H1 (cell line): ENCODE results near the gene LRRC15. TPM values are rescaled to one million over a fixed set of nuclear protein-coding genes. Genes with fewer than 3 reads are reported as not detected.

Experiments used
- CTCF ChIA-PET: fragments of 300-600 bp; sonication (Branson Sonifier 250); formaldehyde crosslinking; loops from one replicate; lab custom pipeline; 2021; ENCODE audit not compliant: partially characterized antibody; lab: Charles Lee
- POLR2A ChIA-PET: fragments of 300-600 bp; sonication (Branson Sonifier 250); formaldehyde crosslinking; loops from one replicate; lab custom pipeline; 2021; ENCODE audit warnings: inconsistent platforms; ENCODE audit not compliant: partially characterized antibody; lab: Charles Lee
- DNase-seq, 2 experiments: peaks; one replicate each; pipeline versions ENCODE4 v3.0.0 to v3.0.0-alpha.2; 2010 to 2022; ENCODE audit warnings: low spot score in 2 of 2, low read depth in 1 of 2, mixed read lengths in 1 of 2
- FAIRE-seq: peaks from 2 replicates; lab custom pipeline; 2011; peaks lifted over from hg19 to GRCh38; lab: Jason Lieb, UNC
- H2AFZ ChIP-seq: 2 replicates; pipeline ENCODE4 v1.8.1; 2012; ENCODE audit warnings: low read length, inconsistent platforms
- H2AK5ac ChIP-seq: 2 replicates; pipeline ENCODE4 v1.6.1; 2013; ENCODE audit warnings: low read depth, low read length
- H2BK120ac ChIP-seq: replicated peaks from 2 replicates; pipeline ENCODE3; 2013; ENCODE audit warnings: low read depth, low read length, inconsistent platforms
- H2BK12ac ChIP-seq: 2 replicates; pipeline ENCODE4 v1.6.1; 2013; ENCODE audit warnings: low read depth, low read length
- H2BK15ac ChIP-seq: 2 replicates; pipeline ENCODE4 v1.6.1; 2013; ENCODE audit warnings: low read length
- H2BK20ac ChIP-seq: 2 replicates; pipeline ENCODE4 v1.6.1; 2013; ENCODE audit warnings: low read length
- H2BK5ac ChIP-seq: 2 replicates; pipeline ENCODE4 v1.6.1; 2013; ENCODE audit warnings: low read depth, low read length
- H3K14ac ChIP-seq: 2 replicates; pipeline ENCODE4 v1.6.1; 2013; ENCODE audit warnings: inconsistent platforms; ENCODE audit not compliant: insufficient read length
- H3K18ac ChIP-seq: 2 replicates; pipeline ENCODE4 v1.6.1; 2013; ENCODE audit warnings: low read length; ENCODE audit errors: extremely low read depth
- H3K23ac ChIP-seq: 2 replicates; pipeline ENCODE4 v1.6.1; 2013; ENCODE audit warnings: inconsistent platforms; ENCODE audit not compliant: insufficient read length
- H3K23me2 ChIP-seq: 2 replicates; pipeline ENCODE4 v1.6.1; 2013; ENCODE audit warnings: low read depth, low read length
- H3K27ac ChIP-seq: 2 replicates; pipeline ENCODE4 v1.6.1; 2011; ENCODE audit warnings: low read depth, low read length, inconsistent platforms
- H3K27me3 ChIP-seq, 4 experiments: replicated peaks in 1 of 4; 1 replicate in 1 of 4; 2 replicates in 3 of 4; pipeline versions ENCODE4 v1.6.1 to v1.8.1; 2011 to 2013; ENCODE audit warnings: low read length in 3 of 4, mild to moderate bottlenecking in 3 of 4, inconsistent platforms in 2 of 4, mixed read lengths in 2 of 4, moderate library complexity in 1 of 4; ENCODE audit not compliant: control insufficient read depth in 3 of 4, insufficient read depth in 3 of 4; ENCODE audit errors: extremely low read depth in 1 of 4
- H3K36me3 ChIP-seq, 4 experiments: 2 replicates each; pipeline versions ENCODE4 v1.6.1 to v1.8.1; 2011 to 2013; ENCODE audit warnings: mild to moderate bottlenecking in 4 of 4, low read length in 3 of 4, moderate library complexity in 2 of 4, control low read depth in 1 of 4, inconsistent platforms in 1 of 4; ENCODE audit not compliant: insufficient read depth in 4 of 4, control insufficient read depth in 2 of 4
- H3K4ac ChIP-seq: replicated peaks from 2 replicates; pipeline ENCODE3; 2013; ENCODE audit warnings: low read length, low read depth, mixed read lengths, inconsistent platforms; ENCODE audit not compliant: insufficient read length
- H3K4me1 ChIP-seq, 4 experiments: replicated peaks in 1 of 4; 1 replicate in 1 of 4; 2 replicates in 3 of 4; pipeline versions ENCODE4 v1.6.1 to v1.8.1; 2011 to 2013; ENCODE audit warnings: low read length in 3 of 4, inconsistent platforms in 2 of 4, mixed read lengths in 1 of 4; ENCODE audit not compliant: insufficient read depth in 4 of 4, control insufficient read depth in 3 of 4
- H3K4me2 ChIP-seq, 2 experiments: 2 replicates each; pipeline versions ENCODE4 v1.6.1 to v1.8.1; 2011 to 2013; ENCODE audit warnings: low read depth in 2 of 2, low read length in 2 of 2, control low read depth in 1 of 2, inconsistent platforms in 1 of 2, mild to moderate bottlenecking in 1 of 2; ENCODE audit not compliant: insufficient read depth in 1 of 2
- H3K4me3 ChIP-seq, 4 experiments: fragments of 200-600, 300-600 bp in 1 of 4; sonication (generic), shearing (Covaris generic), sonication (Bioruptor Twin) in 1 of 4; 2 replicates each; pipeline versions ENCODE4 v1.5.1 to v1.8.1; 2011 to 2016; ENCODE audit warnings: low read length in 4 of 4, low read depth in 3 of 4, control low read depth in 2 of 4, inconsistent platforms in 2 of 4, mild to moderate bottlenecking in 2 of 4, mixed read lengths in 1 of 4, moderate library complexity in 1 of 4; ENCODE audit not compliant: insufficient read depth in 2 of 4; ENCODE audit errors: extremely low read depth in 1 of 4
- H3K56ac ChIP-seq: replicated peaks from 2 replicates; pipeline ENCODE3; 2013; ENCODE audit warnings: low read depth, mild to moderate bottlenecking, mixed read lengths, low read length, inconsistent platforms; ENCODE audit not compliant: insufficient read length
- H3K79me1 ChIP-seq: 2 replicates; pipeline ENCODE4 v1.6.1; 2013; ENCODE audit warnings: low read depth, low read length, control low read depth
- H3K79me2 ChIP-seq, 2 experiments: 2 replicates each; pipeline versions ENCODE4 v1.6.1 to v1.8.1; 2012 to 2013; ENCODE audit warnings: low read length in 2 of 2, mild to moderate bottlenecking in 2 of 2, inconsistent platforms in 1 of 2; ENCODE audit not compliant: insufficient read depth in 2 of 2, control insufficient read depth in 1 of 2
- H3K9ac ChIP-seq, 4 experiments: replicated peaks in 1 of 4; 1 replicate in 1 of 4; 2 replicates in 3 of 4; pipeline versions ENCODE4 v1.6.1 to v1.8.1; 2011 to 2013; ENCODE audit warnings: low read depth in 3 of 4, low read length in 3 of 4, control low read depth in 2 of 4, mild to moderate bottlenecking in 2 of 4, moderate library complexity in 2 of 4, inconsistent platforms in 1 of 4; ENCODE audit errors: extremely low read depth in 1 of 4
- H3K9me3 ChIP-seq, 2 experiments: 2 replicates each; pipeline versions ENCODE4 v1.6.1 to v1.8.1; 2012 to 2013; ENCODE audit warnings: mild to moderate bottlenecking in 2 of 2, moderate library complexity in 2 of 2, control low read depth in 1 of 2, inconsistent platforms in 1 of 2, low read depth in 1 of 2, low read length in 1 of 2, mixed read lengths in 1 of 2; ENCODE audit not compliant: insufficient read depth in 2 of 2
- H4K20me1 ChIP-seq, 2 experiments: replicated peaks in 1 of 2; 2 replicates each; pipeline versions ENCODE3 to v1.8.1; 2011 to 2013; ENCODE audit warnings: inconsistent platforms in 2 of 2, low read length in 2 of 2, mild to moderate bottlenecking in 1 of 2; ENCODE audit not compliant: insufficient read depth in 2 of 2, control insufficient read depth in 1 of 2
- H4K5ac ChIP-seq: 2 replicates; pipeline ENCODE4 v1.6.1; 2013; ENCODE audit warnings: low read length, low read depth, mixed read lengths, inconsistent platforms; ENCODE audit not compliant: insufficient read length
- H4K8ac ChIP-seq: 2 replicates; pipeline ENCODE4 v1.8.0; 2013; ENCODE audit warnings: mild to moderate bottlenecking, moderate library complexity, low read length, inconsistent platforms; ENCODE audit not compliant: insufficient read depth; ENCODE audit errors: extremely low read depth
- H4K91ac ChIP-seq: replicated peaks from 2 replicates; pipeline ENCODE3; 2013; ENCODE audit warnings: low read length, mixed read lengths, inconsistent platforms; ENCODE audit not compliant: insufficient read length
- ATF3 ChIP-seq: IDR thresholded peaks from 2 replicates; pipeline ENCODE4 v1.6.1; 2011; ENCODE audit warnings: low read depth, mild to moderate bottlenecking, low read length; ENCODE audit not compliant: insufficient read depth
- BRCA1 ChIP-seq: IDR thresholded peaks from 2 replicates; pipeline ENCODE4 v1.6.1; 2012; ENCODE audit warnings: low read depth, low read length, improper control_type of control experiment
- CHD1 ChIP-seq: IDR thresholded peaks from 2 replicates; pipeline ENCODE4 v1.6.1; 2012; ENCODE audit warnings: low read depth, low read length, improper control_type of control experiment
- CTBP2 ChIP-seq: IDR thresholded peaks from 2 replicates; pipeline ENCODE4 v1.7.0; 2011; ENCODE audit warnings: borderline replicate concordance, mild to moderate bottlenecking, moderate library complexity, mixed read lengths, low read length; ENCODE audit not compliant: insufficient read depth, insufficient read length
- HDAC6 ChIP-seq: IDR thresholded peaks from one replicate; pipeline ENCODE4 v1.7.1; 2012; ENCODE audit warnings: low read depth, mild to moderate bottlenecking, inconsistent platforms, low read length, moderate library complexity
- KDM5A ChIP-seq: fragments of 200-600 bp; IDR thresholded peaks from 2 replicates; pipeline ENCODE4 v1.7.1; 2012; ENCODE audit warnings: mild to moderate bottlenecking, low read length, inconsistent platforms, mixed read lengths
- MAFK ChIP-seq: IDR thresholded peaks from 2 replicates; pipeline ENCODE4 v1.6.1; 2012; ENCODE audit warnings: low read depth, mild to moderate bottlenecking, improper control_type of control experiment, low read length
- MAX ChIP-seq: IDR thresholded peaks from 2 replicates; pipeline ENCODE4 v1.6.1; 2012; ENCODE audit warnings: inconsistent platforms
- NRF1 ChIP-seq: IDR thresholded peaks from 2 replicates; pipeline ENCODE4 v1.6.1; 2011; ENCODE audit warnings: mild to moderate bottlenecking, low read depth, low read length, improper control_type of control experiment
- RFX5 ChIP-seq: IDR thresholded peaks from 2 replicates; pipeline ENCODE4 v1.6.1; 2011; ENCODE audit warnings: low read depth, low read length, improper control_type of control experiment, borderline replicate concordance
- RXRA ChIP-seq: IDR thresholded peaks from 2 replicates; pipeline ENCODE4 v1.6.1; 2011; ENCODE audit warnings: low read depth, mild to moderate bottlenecking, low read length, moderate library complexity; ENCODE audit not compliant: insufficient read depth
- SP2 ChIP-seq: IDR thresholded peaks from 2 replicates; pipeline ENCODE4 v1.6.1; 2012; ENCODE audit warnings: mild to moderate bottlenecking, low read length, inconsistent platforms
- TBP ChIP-seq: IDR thresholded peaks from 2 replicates; pipeline ENCODE4 v1.6.1; 2011; ENCODE audit warnings: low read depth, low read length, improper control_type of control experiment
- YY1 ChIP-seq: IDR thresholded peaks from 2 replicates; pipeline ENCODE4 v1.6.1; 2011; ENCODE audit warnings: low read depth, mild to moderate bottlenecking, low read length
- WGBS, 2 experiments: shearing (Covaris generic) in 1 of 2; methylation state at CpG; one replicate each; pipeline versions ENCODE4 v1.1.6 to v1.1.7; 2013 to 2015; ENCODE audit warnings: low lambda C conversion rate in 2 of 2, mixed read lengths in 2 of 2, inconsistent platforms in 1 of 2, low coverage in 1 of 2, missing lambda C conversion rate in 1 of 2; ENCODE audit not compliant: insufficient replicate concordance in 2 of 2, insufficient coverage in 1 of 2, insufficient read length in 1 of 2; ENCODE audit errors: extremely low coverage in 1 of 2, missing lambda C conversion rate in 1 of 2; 5-methylcytosine and 5-hydroxymethylcytosine counted together
- polyA plus RNA-seq, 7 experiments: library from polyadenylated mRNA; depleted of rRNA in 3 of 7; stranded (reverse) in 5 of 7; unstranded in 2 of 7; fragments of >200 nt in 5 of 7; fragments of 200-250 nt in 2 of 7; gene quantifications; 1 replicate in 5 of 7; 2 replicates in 1 of 7; 4 replicates in 1 of 7; pipeline versions ENCODE4 v1.2.1 to v1.2.3, GENCODE V29; 2011 to 2013; ENCODE audit warnings: missing spikeins in 2 of 7, mixed read lengths in 2 of 7
- total RNA-seq: library from RNA; stranded (reverse); fragmentation: NEBNext Ultra II Directional; extraction: Animal tissue kit (Norgen Biotek cat#: 25700); gene quantifications from 2 replicates; pipeline ENCODE4 v1.2.1, GENCODE V29; 2021

LRRC15 gene
- total and polyA plus RNA-seq, 2 of the 8 experiments (the other 6 are each of a cell fraction or from before 2014, with no cell fraction given) = 0.15 to 0.37 TPM

GRCh38 chr3:194387276-194387675 lies 17.7 kb upstream of the LRRC15 start:
- H3K4me3 ChIP-seq = no peak overlapping the region
- no peak overlapping the region for H3K4me2 ChIP-seq
- no peak overlapping the region for H2BK120ac ChIP-seq
- no peak overlapping the region for H3K9ac ChIP-seq
- H2BK12ac ChIP-seq = no peak overlapping the region
- H3K23ac ChIP-seq = no peak overlapping the region
- no peak overlapping the region for H4K5ac ChIP-seq
- no peaks in the 10 kb centered on the region for H3K23me2 ChIP-seq
- FAIRE-seq (no peak), DNase-seq (peak in 1 of 2 experiments; percentile 33)
- H3K36me3 ChIP-seq = no peaks in the 10 kb centered on the region
- ChIA-PET POLR2A (no interaction called here), CTCF (interaction anchor here (1.1 to 4.5 kb wide), 6 partner anchors 8 to 43 kb away, joined by 3 to 21 read pairs (median 4); no protein-coding TSS in a partner anchor)
- H3K18ac ChIP-seq = no peak overlapping the region
- H3K4me1 ChIP-seq = peaks cover 0 to 7% (median 1%) of the 10 kb centered on the region in 4 experiments; a peak in 3 of 7 replicates
- peaks cover 0 to 4% of the 10 kb centered on the region in 2 experiments; a peak in 1 of 4 replicates for H3K9me3 ChIP-seq
- no peak overlapping the region; the same call in 1 of the 2 replicates for H2BK5ac ChIP-seq
- no peak overlapping the region for H2BK20ac ChIP-seq
- H2BK15ac ChIP-seq = no peak overlapping the region
- H2AK5ac ChIP-seq = 0 out of 2 replicates have a peak overlapping the region, but pooled peaks have one; percentile 9
- H3K79me2 ChIP-seq = no peaks in the 10 kb centered on the region
- WGBS, 2 experiments = 94% methylated on average over 6 of the region's 6 CpGs; no CpG with 5 or more reads in 1 of the 2 experiments
- peaks cover 0 to 2% (median 0%) of the 10 kb centered on the region in 4 experiments; a peak in 1 of 7 replicates for H3K27me3 ChIP-seq
- H2AFZ ChIP-seq = no peak overlapping the region
- no peak overlapping the region for H4K8ac ChIP-seq
- H3K79me1 ChIP-seq = no peaks in the 10 kb centered on the region
- no peak overlapping the region for H3K56ac ChIP-seq
- H4K91ac ChIP-seq = no peak overlapping the region
- H3K4ac ChIP-seq = no peak overlapping the region
- H4K20me1 ChIP-seq = no peaks in the 10 kb centered on the region
- no peak overlapping the region for H3K14ac ChIP-seq
- no peak overlapping the region for H3K27ac ChIP-seq
- TF ChIP-seq KDM5A (no peak), HDAC6 (no peak), TBP (no peak), NRF1 (no peak), BRCA1 (no peak), YY1 (no peak), MAFK (no peak), RXRA (no peak), CHD1 (no peak), RFX5 (no peak), CTBP2 (no peak), ATF3 (no peak), SP2 (no peak), MAX (no peak)
